ENCODE data around the gene FAM89A.
A peak's percentile ranks its signal among the peaks of the same experiment; 100 is the strongest.

FAM89A gene

DNA sequence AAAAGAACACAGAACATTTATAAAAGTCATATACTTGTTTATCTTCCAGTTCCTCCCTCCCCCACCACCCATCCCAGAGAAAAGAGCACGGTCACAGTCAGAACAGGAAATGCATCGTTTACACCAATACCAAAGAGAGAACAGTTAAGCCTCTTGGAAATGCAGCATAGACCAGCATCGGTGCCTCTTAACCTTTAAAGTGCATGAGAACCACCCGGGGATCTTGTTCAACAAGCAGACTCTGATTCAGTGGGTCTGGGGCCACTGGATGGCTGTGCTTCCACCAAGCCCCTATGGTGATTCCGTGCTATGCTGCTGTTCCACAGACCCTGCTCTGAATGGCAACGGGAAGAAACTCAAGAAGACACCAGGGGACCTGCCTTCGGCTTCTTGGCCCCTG, 19.2 kb downstream of the FAM89A start:
- no peak overlapping the region for H3K4me3 ChIP-seq (ENCODE audit: low read length)
- DNase-seq (ENCODE audit: low read depth), result no peak
- TF ChIP-seq, protein P1, sequence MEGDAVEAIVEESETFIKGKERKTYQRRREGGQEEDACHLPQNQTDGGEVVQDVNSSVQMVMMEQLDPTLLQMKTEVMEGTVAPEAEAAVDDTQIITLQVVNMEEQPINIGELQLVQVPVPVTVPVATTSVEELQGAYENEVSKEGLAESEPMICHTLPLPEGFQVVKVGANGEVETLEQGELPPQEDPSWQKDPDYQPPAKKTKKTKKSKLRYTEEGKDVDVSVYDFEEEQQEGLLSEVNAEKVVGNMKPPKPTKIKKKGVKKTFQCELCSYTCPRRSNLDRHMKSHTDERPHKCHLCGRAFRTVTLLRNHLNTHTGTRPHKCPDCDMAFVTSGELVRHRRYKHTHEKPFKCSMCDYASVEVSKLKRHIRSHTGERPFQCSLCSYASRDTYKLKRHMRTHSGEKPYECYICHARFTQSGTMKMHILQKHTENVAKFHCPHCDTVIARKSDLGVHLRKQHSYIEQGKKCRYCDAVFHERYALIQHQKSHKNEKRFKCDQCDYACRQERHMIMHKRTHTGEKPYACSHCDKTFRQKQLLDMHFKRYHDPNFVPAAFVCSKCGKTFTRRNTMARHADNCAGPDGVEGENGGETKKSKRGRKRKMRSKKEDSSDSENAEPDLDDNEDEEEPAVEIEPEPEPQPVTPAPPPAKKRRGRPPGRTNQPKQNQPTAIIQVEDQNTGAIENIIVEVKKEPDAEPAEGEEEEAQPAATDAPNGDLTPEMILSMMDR (IDR thresholded peaks at IDR 0.05; ENCODE audit: insufficient read depth, low read depth, low read length, missing control alignments), result no peak

DNA sequence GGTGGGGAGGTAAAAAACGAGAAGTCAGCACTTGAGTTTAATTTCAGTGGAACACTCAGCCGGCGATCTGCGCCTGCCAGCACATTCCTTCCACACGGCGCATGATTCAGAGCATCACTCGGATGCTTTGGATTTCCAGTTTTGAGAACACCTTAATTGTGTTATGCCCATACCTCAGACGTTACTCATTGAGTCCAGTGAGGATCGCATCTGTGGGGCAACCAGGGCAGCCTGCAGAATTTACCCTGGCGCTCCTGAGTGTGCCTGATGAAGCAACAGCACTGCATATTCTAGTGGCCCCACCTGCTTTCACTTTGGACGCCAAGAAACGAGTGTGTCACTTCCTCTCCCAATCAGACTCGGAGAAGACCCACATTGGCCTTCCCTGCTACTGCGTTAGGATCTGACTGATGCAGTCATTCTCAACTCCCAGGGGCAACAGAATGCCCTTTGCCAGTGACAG, 19.9 kb downstream of the FAM89A start:
- TF ChIP-seq, protein P1 (IDR thresholded peaks at IDR 0.05; ENCODE audit: insufficient read depth, low read depth, low read length, missing control alignments), result no peak
- H3K4me3 ChIP-seq (ENCODE audit: low read length), result no peak overlapping the region
- peak; percentile 32 for DNase-seq (ENCODE audit: low read depth)

DNA sequence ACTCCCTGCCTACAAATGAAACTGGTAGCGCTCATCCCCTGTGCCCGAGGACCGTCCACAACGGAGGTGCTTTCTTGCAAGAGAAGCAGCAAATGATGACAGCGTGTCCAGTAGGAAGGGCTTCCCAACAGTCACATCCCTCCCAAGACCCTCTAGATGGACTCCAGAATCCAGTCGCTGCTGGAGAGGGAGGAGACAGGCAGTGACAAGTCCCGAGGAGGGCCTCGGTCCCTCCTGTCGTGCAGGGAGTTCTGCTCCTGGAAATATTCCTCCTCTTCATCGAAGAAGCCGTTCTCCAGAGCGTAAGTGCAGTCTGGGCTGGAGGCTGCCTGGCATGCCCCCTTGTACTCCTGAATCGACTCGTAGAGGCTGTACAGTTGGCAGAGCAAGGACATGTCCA, 20.3 kb downstream of the FAM89A start:
- TF ChIP-seq, protein P1 (IDR thresholded peaks at IDR 0.05; ENCODE audit: insufficient read depth, low read depth, low read length, missing control alignments), result no peak
- no peak for DNase-seq (ENCODE audit: low read depth)
- no peak overlapping the region for H3K4me3 ChIP-seq (ENCODE audit: low read length)

DNA sequence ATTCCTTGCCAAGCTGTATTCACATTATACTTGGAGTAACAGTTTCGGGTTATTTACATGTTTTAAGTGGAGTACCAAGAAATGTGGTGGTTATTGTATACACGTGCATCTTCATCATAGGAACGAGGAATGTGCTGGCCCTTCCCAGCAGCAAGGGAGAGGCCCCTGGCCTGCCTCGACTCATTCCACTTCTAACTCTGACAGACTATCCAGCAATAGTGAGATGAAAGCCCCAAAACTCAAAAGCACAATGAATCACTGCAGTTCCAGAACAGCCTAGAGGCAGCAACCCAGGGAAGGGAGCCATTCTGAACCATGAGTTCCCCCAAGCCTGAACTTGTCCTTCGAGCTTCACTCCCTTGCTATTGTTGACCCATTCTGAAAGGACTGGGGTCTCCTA, 23.1 kb downstream of the FAM89A start:
- no peak overlapping the region for H3K4me3 ChIP-seq (ENCODE audit: low read length)
- TF ChIP-seq, protein P1 (IDR thresholded peaks at IDR 0.05; ENCODE audit: insufficient read depth, low read depth, low read length, missing control alignments), result no peak
- DNase-seq (ENCODE audit: low read depth), result peak; percentile 96

DNA sequence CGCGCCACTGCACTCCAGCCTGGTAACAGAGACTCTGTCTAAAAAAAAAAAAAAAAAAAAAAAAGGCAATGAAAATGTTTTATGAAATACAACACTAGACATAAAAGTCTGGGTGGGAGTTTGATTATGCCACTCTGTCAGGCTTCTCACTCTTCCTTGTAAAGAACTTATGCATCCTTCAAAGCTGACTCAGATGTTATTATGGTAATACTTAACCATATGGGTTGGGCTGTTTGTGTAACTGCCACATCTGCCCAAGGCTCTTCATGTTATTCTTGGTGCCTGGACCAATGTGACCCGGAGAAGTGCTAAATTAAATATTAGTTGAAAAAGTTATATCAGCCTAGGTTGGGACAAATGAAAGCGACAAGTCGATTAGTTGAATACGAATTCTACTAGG, 23.8 kb downstream of the FAM89A start:
- H3K4me3 ChIP-seq (ENCODE audit: low read length), result no peak overlapping the region
- TF ChIP-seq, protein P1 (IDR thresholded peaks at IDR 0.05; ENCODE audit: insufficient read depth, low read depth, low read length, missing control alignments), result no peak
- DNase-seq (ENCODE audit: low read depth), result peak; percentile 81

DNA sequence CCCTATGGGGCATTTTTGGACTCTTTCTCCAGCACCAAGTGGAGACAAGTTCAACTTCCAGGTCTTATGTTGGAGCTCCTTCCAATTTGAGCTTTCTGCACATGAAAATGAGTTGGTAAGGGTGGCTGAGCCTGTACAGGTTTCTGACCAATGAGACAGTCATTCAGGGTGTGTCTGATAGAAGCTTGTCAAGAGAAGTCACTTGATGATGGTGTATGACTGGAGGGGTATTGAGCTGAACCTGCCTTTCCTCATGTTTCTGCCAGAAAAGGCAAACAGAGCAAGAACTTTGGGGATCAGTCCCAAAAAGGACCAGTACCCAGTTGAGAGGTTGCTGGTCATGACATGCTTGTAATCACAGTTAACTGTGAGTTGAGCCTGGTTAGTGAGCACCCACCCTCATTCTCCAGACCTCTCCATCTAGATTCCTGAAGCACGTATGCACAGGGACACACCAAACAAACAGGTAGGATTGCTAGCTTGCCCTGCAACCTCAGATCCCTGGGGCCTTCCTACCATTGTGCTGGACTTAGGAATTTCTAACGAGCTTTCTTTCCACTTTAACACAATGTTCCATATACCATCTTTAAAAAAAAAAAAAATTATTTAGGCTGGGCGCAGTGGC, 26.6 kb downstream of the FAM89A start:
- H3K4me3 ChIP-seq (ENCODE audit: low read length), result no peak overlapping the region
- TF ChIP-seq, protein P1 (IDR thresholded peaks at IDR 0.05; ENCODE audit: insufficient read depth, low read depth, low read length, missing control alignments), result no peak
- peak; percentile 87 for DNase-seq (ENCODE audit: low read depth)

DNA sequence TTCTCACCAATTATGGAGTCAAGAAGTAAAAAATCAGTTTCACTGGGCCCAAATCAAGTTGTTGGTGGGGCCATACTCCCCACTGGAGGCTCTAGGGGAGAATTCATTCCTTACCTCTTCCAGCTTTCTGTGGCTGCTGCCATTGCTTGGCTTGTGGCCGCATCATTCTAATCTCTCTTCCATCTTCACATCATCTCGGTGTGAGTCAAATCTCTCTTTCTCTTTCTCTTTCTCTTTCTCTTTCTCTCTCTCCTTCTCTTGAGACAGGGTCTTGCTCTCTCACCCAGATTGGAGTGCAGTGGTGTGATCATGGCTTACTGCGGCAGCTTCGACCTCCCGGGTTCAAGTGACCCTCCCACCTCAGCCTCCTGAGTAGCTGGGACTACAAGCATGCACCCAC, 28.1 kb downstream of the FAM89A start:
- H3K4me3 ChIP-seq (ENCODE audit: low read length), result no peak overlapping the region
- DNase-seq (ENCODE audit: low read depth), result no peak
- TF ChIP-seq, protein P1 (IDR thresholded peaks at IDR 0.05; ENCODE audit: insufficient read depth, low read depth, low read length, missing control alignments), result no peak
